GM18508 (cell line): ENCODE data around the gene EXOC3L1.

Experiments used
- ATAC-seq: cut with Tn5 transposase; IDR thresholded peaks from one replicate; pipeline ENCODE4 v1.9.1; 2021; ENCODE audit warnings: moderate number of reproducible peaks; ENCODE audit not compliant: insufficient read depth, unreplicated experiment

The EXOC3L1 gene

GRCh38 chr16:67166110-67166547 lies 23.8 kb downstream of the EXOC3L1 start:
- ATAC-seq = no peak

- no peak for ATAC-seq
Observed at GRCh38 chr16:67165121-67166078, 24.5 kb downstream of the EXOC3L1 start.

GRCh38 chr16:67164599-67165061 lies 25.3 kb downstream of the EXOC3L1 start, which contains the start of gene HSF4:
Gene HSF4, plus strand, starts transcription at chr16:67164745. Its CDS starts 67 bp downstream, at chr16:67164812.
- ATAC-seq = no peak

- no peak for ATAC-seq
Observed at GRCh38 chr16:67163999-67164558, 25.9 kb downstream of the EXOC3L1 start.

GRCh38 chr16:67163164-67163998 lies 26.6 kb downstream of the EXOC3L1 start:
- ATAC-seq = no peak

- ATAC-seq = no peak
Observed at GRCh38 chr16:67162506-67163163, 27.3 kb downstream of the EXOC3L1 start.

- ATAC-seq = no peak
Observed at GRCh38 chr16:67161595-67162058, 28.3 kb downstream of the EXOC3L1 start.

- no peak for ATAC-seq
Observed at GRCh38 chr16:67158637-67159600, 31.0 kb downstream of the EXOC3L1 start.

- no peak for ATAC-seq
Observed at GRCh38 chr16:67157892-67158635, 31.9 kb downstream of the EXOC3L1 start.

- ATAC-seq = no peak
Observed at GRCh38 chr16:67157106-67157748, 32.7 kb downstream of the EXOC3L1 start.

- no peak for ATAC-seq
Observed at GRCh38 chr16:67156143-67156844, 33.6 kb downstream of the EXOC3L1 start.

- ATAC-seq = no peak
Observed at GRCh38 chr16:67155295-67156142, 34.4 kb downstream of the EXOC3L1 start.

GRCh38 chr16:67154578-67155294 lies 35.2 kb downstream of the EXOC3L1 start:
- no peak for ATAC-seq

- no peak for ATAC-seq
Observed at GRCh38 chr16:67151431-67152097, 38.4 kb downstream of the EXOC3L1 start.

- ATAC-seq = no peak
Observed at GRCh38 chr16:67150833-67151396, 39.0 kb downstream of the EXOC3L1 start, which contains the start of gene B3GNT9. Gene B3GNT9, minus strand, starts transcription at chr16:67150998. Its CDS starts 513 bp downstream, at chr16:67150485.
